Right lobe of liver (tissue), 4 donors: ENCODE measurements around the gene FANCD2.

ENCODE experiments used
- CTCF ChIP-seq, 4 donors: fragments of 200-600 bp in 3 of 4; fragments of 450-650 bp in 1 of 4; IDR thresholded peaks; one replicate each; pipeline versions ENCODE4 v1.5.1 to v1.8.0; 2016 to 2022; ENCODE audit warnings: antibody characterized with exemption in 4 of 4, mild to moderate bottlenecking in 2 of 4
- POLR2A ChIP-seq: fragments of 450-650 bp; IDR thresholded peaks from one replicate; pipeline ENCODE4 v1.6.1; 2017; ENCODE audit warnings: antibody characterized with exemption, mild to moderate bottlenecking
- donor health status: DM: no; HTN: no; CAD: no.
- donor health status: DM: no; HTN: no; CAD: no.
- donor health status: DM: no; HTN: yes; CAD: no.

GRCh38 chr3:10150987-10151386 lies 124.8 kb downstream of the FANCD2 start:
- TF ChIP-seq CTCF (IDR thresholded peaks at IDR 0.05) (no peak), POLR2A (no peak)
